Type B pancreatic cell (in vitro differentiated cells): ENCODE data around the gene MRPS17. TPM values are rescaled to one million over a fixed set of nuclear protein-coding genes. Genes with fewer than 3 reads are reported as not detected.

ENCODE experiments used
- DNase-seq: peaks from one replicate; pipeline ENCODE4 v3.0.0; 2021; ENCODE audit warnings: mixed read lengths; ENCODE audit not compliant: unreplicated experiment; ENCODE audit errors: extremely low spot score
- H3K27ac Mint-ChIP-seq: 2 replicates; pipeline ENCODE4 v1.8.0; 2021; ENCODE audit warnings: mild to moderate bottlenecking, mixed read lengths
- H3K27me3 Mint-ChIP-seq: 2 replicates; pipeline ENCODE4 v1.8.0; 2021; ENCODE audit warnings: mixed read lengths
- H3K36me3 Mint-ChIP-seq: 2 replicates; pipeline ENCODE4 v1.8.0; 2021; ENCODE audit warnings: mixed read lengths
- H3K4me1 Mint-ChIP-seq: one replicate; pipeline ENCODE4 v1.8.0; 2021; ENCODE audit warnings: mixed read lengths; ENCODE audit not compliant: unreplicated experiment
- H3K4me3 Mint-ChIP-seq: 2 replicates; pipeline ENCODE4 v1.8.0; 2021; ENCODE audit warnings: mild to moderate bottlenecking, mixed read lengths
- H3K9me3 Mint-ChIP-seq: 2 replicates; pipeline ENCODE4 v1.8.0; 2021; ENCODE audit warnings: mixed read lengths
- CTCF ChIP-seq: fragments of 200-600 bp; sonication (generic); conservative IDR thresholded peaks from 2 replicates; pipeline ENCODE4 v1.5.0; 2021; ENCODE audit warnings: antibody characterized with exemption, mild to moderate bottlenecking
- total RNA-seq: library from RNA; stranded (reverse); gene quantifications from 2 replicates; pipeline ENCODE4 v1.2.1, GENCODE V29; 2021; ENCODE audit warnings: low replicate concordance

Gene MRPS17
- total RNA-seq, 1 donor from 2014 or later = 19.7 TPM

DNA sequence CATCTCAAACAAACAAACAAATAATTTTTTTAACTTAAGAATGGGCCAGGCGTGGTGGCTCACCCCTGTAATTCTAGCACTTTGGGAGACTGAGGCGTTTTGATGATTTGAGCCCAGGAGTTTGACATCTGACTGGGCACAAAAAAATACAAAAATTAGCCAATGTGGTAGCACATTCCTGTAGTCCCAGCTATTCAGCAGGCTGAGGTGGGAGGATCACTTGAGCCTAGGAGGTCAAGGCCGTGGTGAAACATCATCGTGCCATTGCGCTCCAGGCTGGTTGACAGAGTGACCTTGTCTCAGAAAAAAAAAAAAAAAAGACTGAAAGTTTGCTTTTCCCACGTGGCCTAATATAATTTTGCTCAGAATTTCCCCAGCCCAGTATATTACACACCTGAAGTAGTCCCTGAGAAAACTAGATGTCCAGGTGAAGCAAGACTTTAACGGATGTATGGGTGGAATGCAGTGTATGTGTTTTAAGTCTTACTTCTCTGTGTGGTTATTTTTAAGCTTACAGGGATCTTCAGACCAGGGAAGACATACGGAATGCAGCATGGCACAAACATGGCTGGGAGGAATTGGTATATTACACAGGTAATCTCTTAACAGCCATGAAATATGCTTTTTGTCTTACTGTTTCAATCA, 45.3 kb downstream of the MRPS17 start:
- Mint-ChIP-seq H3K36me3 (peaks cover 29% of the 10 kb centered on the region), H3K9me3 (no peaks in the 10 kb centered on the region), H3K27me3 (no peaks in the 10 kb centered on the region), H3K4me3 (no peak overlapping the region), H3K27ac (no peak overlapping the region), H3K4me1 (no peaks in the 10 kb centered on the region)
- no peak for DNase-seq
- TF ChIP-seq CTCF = no peak

- Mint-ChIP-seq H3K36me3 (peaks cover 2% of the 10 kb centered on the region), H3K4me3 (no peak overlapping the region), H3K9me3 (no peaks in the 10 kb centered on the region), H3K27ac (no peak overlapping the region), H3K27me3 (no peaks in the 10 kb centered on the region), H3K4me1 (peaks cover 4% of the 10 kb centered on the region)
- TF ChIP-seq CTCF = no peak
- DNase-seq = no peak
Measured at GRCh38 chr7:56003749-56004148, 52.1 kb downstream of the MRPS17 start.

Other genes starting within 250 kb of the MRPS17 start
- gene SEPTIN14, start 89.1 kb upstream of the MRPS17 start, total RNA-seq = 0.07 TPM in 1 of 2 replicates, not detected in the other
- 4.7 and 6.4 TPM in 2 replicates for gene ZNF713, start 64.4 kb upstream of the MRPS17 start, total RNA-seq
- gene NIPSNAP2, start 12.7 kb downstream of the MRPS17 start, total RNA-seq = 46.5 and 54.9 TPM in 2 replicates
- gene PSPH, start 99.6 kb downstream of the MRPS17 start, total RNA-seq = 20.1 and 28.6 TPM in 2 replicates
- 128 and 151 TPM in 2 replicates for gene CCT6A, start 99.9 kb downstream of the MRPS17 start, total RNA-seq
- gene SUMF2, start 112.4 kb downstream of the MRPS17 start, total RNA-seq = 125 and 127 TPM in 2 replicates
- 1.8 TPM in 1 of 2 replicates, not detected in the other for gene PHKG1, start 141.1 kb downstream of the MRPS17 start, total RNA-seq
- 61.8 and 251 TPM in 2 replicates for gene CHCHD2, start 154.6 kb downstream of the MRPS17 start, total RNA-seq
- not detected in 2 replicates for gene NUPR2, start 164.5 kb downstream of the MRPS17 start, total RNA-seq